IMR-90 (cell line): ENCODE measurements around the gene KCNH6. TPM values are rescaled to one million over a fixed set of nuclear protein-coding genes. Genes with fewer than 3 reads are reported as not detected.

Experiments
- ATAC-seq: fragments of 200-7000 bp; cut with Tn5 transposase; 2 replicates; pipeline ENCODE4 v1.9.1; 2020; ENCODE audit warnings: low read depth, mild to moderate bottlenecking, moderate library complexity
- BruUV-seq: library from RNA; stranded (reverse); fragments of 400-500 nt; replicated peaks from 2 replicates; lab custom pipeline; 2021; lab: Mats Ljungman, UMichigan
- CTCF ChIA-PET: fragments of 300-600 bp; formaldehyde crosslinking; extraction: SDS; loops from one replicate; lab custom pipeline; 2021; ENCODE audit warnings: antibody characterized with exemption; lab: Yijun Ruan, JAX
- POLR2A ChIA-PET: fragments of 300-600 bp; sonication (Branson Sonifier 250); formaldehyde crosslinking; loops from one replicate; lab custom pipeline; 2022; ENCODE audit warnings: antibody characterized with exemption; ENCODE audit not compliant: unreplicated experiment; lab: Charles Lee
- DNase-seq: peaks from one replicate; pipeline ENCODE4 v3.0.0; 2013
- H2AFZ ChIP-seq: replicated peaks from 2 replicates; pipeline ENCODE3; 2013; ENCODE audit warnings: low read length, mild to moderate bottlenecking; ENCODE audit not compliant: poor library complexity
- H2AK5ac ChIP-seq: 2 replicates; pipeline ENCODE4 v1.6.1; 2013; ENCODE audit warnings: low read depth, low read length, inconsistent platforms
- H2AK9ac ChIP-seq: replicated peaks from 2 replicates; pipeline ENCODE3; 2013; ENCODE audit warnings: mild to moderate bottlenecking, low read depth, low read length, moderate library complexity; ENCODE audit not compliant: poor library complexity
- H2BK120ac ChIP-seq: 2 replicates; pipeline ENCODE4 v1.6.1; 2013; ENCODE audit warnings: low read depth, low read length, inconsistent platforms
- H2BK15ac ChIP-seq: 3 replicates; pipeline ENCODE4 v1.6.1; 2013; ENCODE audit warnings: low read depth, low read length, inconsistent platforms
- H2BK20ac ChIP-seq: 2 replicates; pipeline ENCODE4 v1.6.1; 2013; ENCODE audit warnings: low read depth, mild to moderate bottlenecking, inconsistent platforms, low read length, moderate library complexity
- H2BK5ac ChIP-seq: 2 replicates; pipeline ENCODE4 v1.6.1; 2013; ENCODE audit warnings: mild to moderate bottlenecking, low read depth, low read length, inconsistent platforms; ENCODE audit not compliant: poor library complexity, severe bottlenecking
- H3K14ac ChIP-seq: replicated peaks from 2 replicates; pipeline ENCODE4 v1.6.1; 2013; ENCODE audit warnings: low read depth, low read length, inconsistent platforms
- H3K18ac ChIP-seq: 2 replicates; pipeline ENCODE4 v1.6.1; 2013; ENCODE audit warnings: low read depth, low read length, control low read depth
- H3K23ac ChIP-seq: 2 replicates; pipeline ENCODE4 v1.6.1; 2013; ENCODE audit warnings: low read depth, low read length, inconsistent platforms
- H3K27ac ChIP-seq: 2 replicates; pipeline ENCODE4 v1.5.1; 2013; ENCODE audit warnings: mild to moderate bottlenecking, control low read depth, low read length; ENCODE audit not compliant: insufficient read depth
- H3K27me3 ChIP-seq: 2 replicates; pipeline ENCODE4 v1.6.1; 2013; ENCODE audit warnings: low read length; ENCODE audit not compliant: control insufficient read depth, insufficient read depth
- H3K36me3 ChIP-seq: 2 replicates; pipeline ENCODE4 v1.6.1; 2013; ENCODE audit warnings: low read length, mixed read lengths; ENCODE audit not compliant: control insufficient read depth, insufficient read depth
- H3K4ac ChIP-seq: 2 replicates; pipeline ENCODE4 v1.6.1; 2013; ENCODE audit warnings: low read depth, low read length, inconsistent platforms
- H3K4me1 ChIP-seq: 2 replicates; pipeline ENCODE4 v1.6.1; 2013; ENCODE audit warnings: low read length, mixed read lengths; ENCODE audit not compliant: control insufficient read depth, insufficient read depth
- H3K4me2 ChIP-seq: 2 replicates; pipeline ENCODE4 v1.6.1; 2013; ENCODE audit warnings: low read depth, mild to moderate bottlenecking, control low read depth, low read length, moderate library complexity
- H3K4me3 ChIP-seq: 2 replicates; pipeline ENCODE4 v1.5.1; 2013; ENCODE audit warnings: low read depth, mild to moderate bottlenecking, control low read depth, low read length, moderate library complexity; ENCODE audit not compliant: insufficient read depth
- H3K56ac ChIP-seq: 2 replicates; pipeline ENCODE4 v1.6.1; 2013; ENCODE audit warnings: low read length, inconsistent platforms; ENCODE audit not compliant: insufficient read depth; ENCODE audit errors: extremely low read depth
- H3K79me1 ChIP-seq, 2 experiments: 2 replicates each; pipeline ENCODE4 v1.6.1; 2013; ENCODE audit warnings: low read length in 2 of 2, inconsistent platforms in 1 of 2, low read depth in 1 of 2
- H3K9ac ChIP-seq: 2 replicates; pipeline ENCODE4 v1.6.1; 2013; ENCODE audit warnings: low read depth, low read length, control low read depth
- H3K9me1 ChIP-seq: 2 replicates; pipeline ENCODE4 v1.6.1; 2013; ENCODE audit warnings: low read length, inconsistent platforms; ENCODE audit not compliant: insufficient read depth
- H3K9me3 ChIP-seq: 2 replicates; pipeline ENCODE4 v1.6.1; 2013; ENCODE audit warnings: low read length; ENCODE audit not compliant: control insufficient read depth, insufficient read depth
- H4K20me1 ChIP-seq: 2 replicates; pipeline ENCODE4 v1.6.1; 2013; ENCODE audit warnings: low read length, inconsistent platforms; ENCODE audit not compliant: insufficient read depth
- H4K5ac ChIP-seq: 2 replicates; pipeline ENCODE4 v1.6.1; 2013; ENCODE audit warnings: mild to moderate bottlenecking, low read depth, low read length, control low read depth
- H4K8ac ChIP-seq, 2 experiments: 2 replicates each; pipeline ENCODE4 v1.6.1; 2013; ENCODE audit warnings: low read depth in 2 of 2, low read length in 2 of 2, control low read depth in 1 of 2, inconsistent platforms in 1 of 2
- H4K91ac ChIP-seq: 2 replicates; pipeline ENCODE4 v1.6.1; 2013; ENCODE audit warnings: low read depth, low read length, inconsistent platforms; ENCODE audit not compliant: insufficient read depth
- BHLHE40 ChIP-seq: fragments of 150-350 bp; IDR thresholded peaks from 2 replicates; pipeline ENCODE4 v1.6.1; 2016; ENCODE audit warnings: mild to moderate bottlenecking, low read depth, low read length
- CEBPB ChIP-seq: IDR thresholded peaks from 2 replicates; pipeline ENCODE4 v1.6.1; 2012; ENCODE audit warnings: low read depth, low read length, improper control_type of control experiment
- CHD1 ChIP-seq: IDR thresholded peaks from 2 replicates; pipeline ENCODE4 v1.6.1; 2012; ENCODE audit warnings: low read depth, low read length, improper control_type of control experiment
- CTCF ChIP-seq: conservative IDR thresholded peaks from 2 replicates; pipeline ENCODE4 v1.5.1; 2012; ENCODE audit warnings: mild to moderate bottlenecking, low read depth, low read length, improper control_type of control experiment
- ELK1 ChIP-seq: fragments of 150-350 bp; IDR thresholded peaks from 2 replicates; pipeline ENCODE4 v1.6.1; 2016; ENCODE audit warnings: low read depth, mild to moderate bottlenecking, low read length, moderate library complexity, borderline replicate concordance
- FOS ChIP-seq: fragments of 150-350 bp; IDR thresholded peaks from 2 replicates; pipeline ENCODE4 v1.6.1; 2016; ENCODE audit warnings: low read depth, low read length
- MAZ ChIP-seq: IDR thresholded peaks from 2 replicates; pipeline ENCODE4 v1.6.1; 2012; ENCODE audit warnings: low read depth, mild to moderate bottlenecking, low read length, improper control_type of control experiment, moderate library complexity, borderline replicate concordance
- MXI1 ChIP-seq: IDR thresholded peaks from 2 replicates; pipeline ENCODE4 v1.6.1; 2012; ENCODE audit warnings: low read depth, mild to moderate bottlenecking, low read length, moderate library complexity, borderline replicate concordance
- NFE2L2 ChIP-seq: fragments of 150-350 bp; IDR thresholded peaks from 2 replicates; pipeline ENCODE4 v1.6.1; 2016; ENCODE audit warnings: low read depth, mild to moderate bottlenecking, low read length
- POLR2A ChIP-seq: IDR thresholded peaks from 2 replicates; pipeline ENCODE4 v1.6.1; 2012; ENCODE audit warnings: mild to moderate bottlenecking, low read depth, low read length
- RAD21 ChIP-seq: IDR thresholded peaks from 2 replicates; pipeline ENCODE4 v1.6.1; 2012; ENCODE audit warnings: low read length, improper control_type of control experiment
- RCOR1 ChIP-seq: IDR thresholded peaks from 2 replicates; pipeline ENCODE4 v1.6.1; 2012; ENCODE audit warnings: mild to moderate bottlenecking, low read length, improper control_type of control experiment; ENCODE audit not compliant: insufficient replicate concordance
- RFX5 ChIP-seq: IDR thresholded peaks from 2 replicates; pipeline ENCODE4 v1.8.0; 2012; ENCODE audit warnings: low read depth, mild to moderate bottlenecking, low read length, moderate library complexity
- SMC3 ChIP-seq: fragments of 150-350 bp; IDR thresholded peaks from 2 replicates; pipeline ENCODE4 v1.6.1; 2016; ENCODE audit warnings: low read depth, mild to moderate bottlenecking, antibody characterized with exemption, low read length, moderate library complexity
- USF2 ChIP-seq: fragments of 150-350 bp; IDR thresholded peaks from 2 replicates; pipeline ENCODE4 v1.6.1; 2017; ENCODE audit warnings: mild to moderate bottlenecking, antibody characterized with exemption, low read length, low read depth
- WGBS, 2 experiments: methylation state at CpG; one replicate each; pipeline versions ENCODE4 v1.1.5 to v1.1.7; 2013; ENCODE audit warnings: missing lambda C conversion rate in 2 of 2; ENCODE audit not compliant: insufficient read length in 1 of 2; ENCODE audit errors: extremely low coverage in 2 of 2; 5-methylcytosine and 5-hydroxymethylcytosine counted together
- dilution Hi-C: fragments of 300-500 bp; cut with HindIII; formaldehyde crosslinking; loops from one replicate; pipeline ENCODE4 v1.14.3; 2018; ENCODE audit warnings: low sequenced_read_pairs; ENCODE audit not compliant: unreplicated experiment
- in situ Hi-C: fragments of 300-500 bp; cut with MboI; formaldehyde crosslinking; loops from 3 replicates; pipeline ENCODE4 v1.14.3; 2019; ENCODE audit warnings: low sequenced_read_pairs, inconsistent platforms, mixed read lengths
- intact Hi-C: fragments of 100-400 bp; cut with micrococcal nuclease; formaldehyde crosslinking; loops from 2 replicates; pipeline ENCODE4 v1.10.0; 2022
- polyA plus RNA-seq, 3 experiments: library from polyadenylated mRNA; depleted of rRNA; stranded (reverse); fragments of >200 nt; gene quantifications; 2 replicates each; pipeline ENCODE4 v1.2.3, GENCODE V29; 2012; ENCODE audit warnings: low replicate concordance in 1 of 3
- total RNA-seq: library from RNA; depleted of rRNA; stranded (reverse); fragments of >200 nt; gene quantifications from 2 replicates; pipeline ENCODE4 v1.2.3, GENCODE V29; 2012

KCNH6 gene
- total and polyA plus RNA-seq, 2 of the 4 experiments (the other 2 are of a cell fraction), result 0.17 to 0.18 TPM

GRCh38 chr17:63544467-63545301, 21.5 kb downstream of the KCNH6 start:
- Histone ChIP-seq H2BK5ac (no peak overlapping the region), H4K5ac (no peak overlapping the region), H2BK20ac (no peak overlapping the region), H4K8ac (no peak overlapping the region), H4K91ac (no peak overlapping the region), H2AK5ac (no peak overlapping the region), H3K23ac (no peak overlapping the region), H3K36me3 (no peaks in the 10 kb centered on the region), H3K4me3 (no peak overlapping the region), H3K4me2 (no peak overlapping the region), H3K4ac (no peak overlapping the region), H3K27ac (no peak overlapping the region), H3K4me1 (no peaks in the 10 kb centered on the region), H2BK15ac (no peak overlapping the region), H3K18ac (no peak overlapping the region), H2AK9ac (no peak overlapping the region), H3K9me1 (no peaks in the 10 kb centered on the region; the same call in 1 of the 2 replicates), H2AFZ (no peak overlapping the region), H3K56ac (no peak overlapping the region), H4K20me1 (no peaks in the 10 kb centered on the region), H3K79me1 (peaks cover 6% of the 10 kb centered on the region in 2 experiments; a peak in 2 of 4 replicates), H3K27me3 (peaks cover 26% of the 10 kb centered on the region), H2BK120ac (no peak overlapping the region), H3K14ac (no peak overlapping the region), H3K9me3 (no peaks in the 10 kb centered on the region), H3K9ac (no peak overlapping the region)
- no TSS peak for BruUV-seq
- CTCF ChIA-PET, result interaction anchor here (0.5 to 0.9 kb wide), 2 partner anchors 39 to 43 kb away, joined by 3 to 7 read pairs; no protein-coding TSS in a partner anchor
- ATAC-seq, result no peak
- intact Hi-C loops (no loop called here), in situ Hi-C loops (no loop called here), dilution Hi-C loops (no loop called here)
- no peak for DNase-seq
- WGBS, 2 experiments, result 83% methylated on average over 4 of the region's 13 CpGs; no CpG with 5 or more reads in 1 of the 2 experiments
- POLR2A ChIA-PET, result no interaction called here
- no peak for TF ChIP-seq CHD1
- no peak for TF ChIP-seq MXI1
- no peak for TF ChIP-seq CTCF
- no peak for TF ChIP-seq POLR2A
- TF ChIP-seq RFX5, result no peak
- no peak for TF ChIP-seq CEBPB
- no peak for TF ChIP-seq RCOR1
- TF ChIP-seq NFE2L2, result no peak
- TF ChIP-seq USF2, result no peak
- TF ChIP-seq SMC3, result no peak
- TF ChIP-seq BHLHE40, result no peak
- TF ChIP-seq MAZ, result no peak
- TF ChIP-seq ELK1, result no peak
- TF ChIP-seq RAD21, result no peak
- no peak for TF ChIP-seq FOS
